GM19324 (cell line): ENCODE data around the gene ALCAM.
"Not testable (repeated sequence)": the region's sequence is repeated elsewhere in the genome, so short reads cannot be mapped to it uniquely, and the experiment has no call there.

Source experiments
- ATAC-seq: cut with Tn5 transposase; IDR thresholded peaks from one replicate; pipeline ENCODE4 v1.9.1; 2021; ENCODE audit warnings: mild to moderate bottlenecking, moderate library complexity; ENCODE audit not compliant: unreplicated experiment, low FRiP score

Gene ALCAM

DNA sequence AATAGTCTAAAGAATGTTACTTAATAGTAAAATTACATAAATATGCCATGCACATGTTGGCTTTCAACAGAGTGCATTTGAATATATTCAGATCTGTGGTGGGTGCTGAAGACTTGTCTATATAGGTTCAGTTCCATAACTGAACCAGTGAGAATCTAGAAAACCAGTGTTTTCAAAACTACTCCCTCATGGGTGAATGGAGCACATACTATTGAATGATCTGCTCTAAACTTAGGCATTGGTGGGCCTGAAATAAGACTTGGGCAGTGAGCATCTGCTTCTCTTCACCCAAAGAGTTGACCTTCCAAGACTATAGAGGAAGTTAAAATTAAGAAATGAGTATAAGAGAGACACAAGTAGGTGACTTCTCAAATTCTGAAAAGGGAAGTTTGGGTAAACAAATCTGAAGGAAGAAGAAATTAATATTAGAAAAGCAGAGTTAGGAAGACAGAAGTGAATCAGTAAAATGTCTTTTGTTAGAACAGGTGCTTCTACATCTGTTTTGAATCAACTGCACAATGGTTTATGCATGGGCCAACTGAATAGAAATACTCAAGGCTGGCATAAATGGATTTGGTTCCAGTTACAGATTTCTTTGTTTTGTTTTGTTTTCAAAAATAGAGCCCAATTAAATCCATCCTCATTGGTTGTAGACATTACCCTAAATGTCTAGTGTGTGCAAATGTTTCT is 19.3 kb downstream of the ALCAM start:
- no peak for ATAC-seq

DNA sequence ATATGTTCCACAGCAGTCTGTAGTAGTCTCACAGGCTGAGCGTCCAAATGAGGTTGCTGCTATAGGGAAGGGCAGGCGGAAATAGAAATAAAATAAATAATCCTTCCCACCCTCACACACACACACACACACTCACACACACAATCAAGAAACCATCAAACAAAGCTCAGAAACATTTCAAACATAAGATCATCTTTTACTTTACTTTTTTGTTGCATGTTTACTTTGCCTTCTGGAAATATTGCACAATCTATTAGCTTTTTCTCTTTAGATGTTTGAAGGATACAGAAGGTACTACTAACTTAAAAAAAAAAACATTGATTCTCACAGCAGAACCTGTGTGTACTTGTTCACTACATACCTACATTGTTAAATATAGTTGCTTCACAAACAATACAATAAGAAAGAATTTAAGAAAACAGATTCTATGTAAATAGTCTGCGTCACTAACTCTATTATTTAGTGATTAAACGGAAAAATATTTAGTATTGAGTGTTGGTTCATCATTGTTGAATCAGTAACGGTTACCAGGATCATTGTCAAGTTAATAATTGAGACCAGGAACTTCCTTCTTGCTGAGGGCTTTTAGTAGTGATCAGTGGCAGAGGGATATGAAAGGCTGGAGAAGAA is 20.5 kb downstream of the ALCAM start:
- ATAC-seq, result no peak

DNA sequence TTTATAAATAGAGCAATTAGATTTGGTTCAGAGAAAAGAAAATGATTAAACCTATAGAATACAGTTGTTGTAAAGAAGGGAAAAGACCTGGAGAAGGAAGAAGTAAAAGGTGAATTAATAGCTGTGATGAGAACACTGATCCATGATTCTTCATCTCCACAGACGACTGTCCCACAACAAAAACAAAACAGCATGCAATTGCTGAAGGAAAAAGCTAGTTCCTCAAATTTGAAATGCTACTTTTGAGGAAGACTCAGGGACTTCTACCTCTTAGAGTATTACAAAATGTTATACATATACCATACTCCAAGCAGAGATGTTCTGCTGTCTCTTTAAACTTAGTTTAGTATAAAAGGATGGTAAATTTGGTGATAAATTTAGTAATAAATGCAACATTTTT is 21.5 kb downstream of the ALCAM start:
- no peak for ATAC-seq

DNA sequence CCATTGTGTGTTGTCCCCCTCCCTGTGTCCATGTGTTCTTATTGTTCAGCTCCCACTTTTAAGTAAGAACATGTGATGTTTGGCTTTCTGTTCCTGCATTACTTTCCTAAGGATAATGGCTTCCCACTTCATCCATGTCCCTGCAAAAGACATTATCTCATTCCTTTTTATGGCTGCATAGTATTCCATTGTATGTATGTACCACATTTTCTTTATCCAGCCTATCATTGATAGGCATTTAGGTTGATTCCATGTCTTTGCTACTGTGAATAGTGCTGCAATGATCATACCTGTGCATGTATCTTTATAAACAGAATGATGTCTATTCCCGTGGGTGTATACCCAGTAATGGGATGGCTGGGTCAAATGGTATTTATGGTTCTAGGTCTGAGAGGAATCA is 23.1 kb downstream of the ALCAM start:
- not testable (repeated sequence) for ATAC-seq

DNA sequence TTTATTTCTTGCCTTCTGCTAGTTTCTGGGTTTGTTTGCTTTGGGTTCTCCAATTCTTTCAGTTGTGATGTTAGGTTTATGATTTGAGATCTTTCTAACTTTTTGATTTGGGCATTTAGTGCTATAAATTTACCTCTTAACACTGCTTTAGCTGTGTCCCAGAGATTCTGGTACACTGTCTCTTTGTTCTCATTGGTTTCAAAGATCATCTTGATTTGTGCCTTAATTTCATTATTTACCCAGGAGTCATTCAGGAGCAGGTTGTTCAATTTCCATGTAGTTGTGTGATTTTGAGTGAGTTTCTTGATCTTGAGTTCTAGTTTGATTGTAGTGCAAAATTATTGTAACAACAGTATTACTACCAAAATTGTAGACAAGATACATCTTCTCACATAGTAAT is 25.9 kb downstream of the ALCAM start:
- not testable (repeated sequence) for ATAC-seq

DNA sequence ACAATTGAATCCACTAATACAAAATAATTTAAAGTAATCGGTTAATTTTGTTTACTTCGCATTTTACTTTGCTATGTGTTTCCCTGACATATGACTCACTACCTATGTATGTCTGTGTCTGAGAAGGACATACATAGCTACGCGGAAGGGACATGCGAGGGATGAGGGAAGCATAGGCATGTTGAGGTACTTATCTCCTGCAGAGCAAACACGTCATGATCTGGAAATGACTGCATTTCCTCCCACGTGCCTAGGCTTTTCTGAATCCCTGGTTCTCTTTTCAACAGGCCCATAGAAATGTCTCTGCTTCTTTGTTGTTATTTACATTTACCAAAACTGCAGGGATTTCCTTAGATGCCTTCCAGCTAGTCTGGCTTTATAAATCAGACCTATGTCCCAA is 27.5 kb downstream of the ALCAM start:
- ATAC-seq, result no peak

DNA sequence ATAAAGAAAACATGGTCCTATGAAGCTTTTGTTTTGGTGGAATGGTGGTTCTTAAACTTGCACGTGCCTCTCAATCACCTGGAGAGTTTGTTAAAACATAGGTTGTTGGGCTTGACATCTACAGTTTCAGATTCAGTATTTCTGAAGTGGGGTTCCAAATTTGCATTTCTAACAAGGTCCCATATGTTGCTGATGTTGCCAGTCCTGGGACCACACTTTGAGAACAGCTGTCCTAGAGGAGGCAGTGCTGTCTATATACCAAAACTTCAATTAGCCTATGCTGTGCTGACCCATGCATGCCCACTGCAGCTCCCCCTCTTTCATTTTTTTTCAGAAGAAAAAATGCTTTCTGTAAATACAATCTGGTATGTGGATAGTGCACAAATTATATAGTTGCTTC is 31.3 kb downstream of the ALCAM start:
- ATAC-seq, result peak; percentile 83

DNA sequence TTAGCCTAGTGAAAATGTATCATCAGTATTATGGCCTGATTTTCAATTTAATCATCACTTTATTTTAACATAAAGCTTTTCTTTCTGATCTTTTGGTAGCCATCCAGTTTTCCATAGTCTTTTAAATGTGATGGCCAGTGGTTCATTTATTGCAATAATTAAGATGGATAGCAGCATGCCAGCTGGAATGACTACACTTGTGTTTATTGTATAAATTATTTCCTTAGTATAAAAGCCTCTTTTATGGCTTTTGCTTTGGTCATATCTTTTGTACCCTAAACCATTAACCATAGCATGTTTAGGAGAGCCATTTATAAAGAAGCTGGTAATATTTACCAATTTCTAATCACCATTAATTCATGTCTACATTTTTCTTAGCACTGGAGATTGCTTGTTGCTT is 31.7 kb downstream of the ALCAM start:
- ATAC-seq, result no peak

DNA sequence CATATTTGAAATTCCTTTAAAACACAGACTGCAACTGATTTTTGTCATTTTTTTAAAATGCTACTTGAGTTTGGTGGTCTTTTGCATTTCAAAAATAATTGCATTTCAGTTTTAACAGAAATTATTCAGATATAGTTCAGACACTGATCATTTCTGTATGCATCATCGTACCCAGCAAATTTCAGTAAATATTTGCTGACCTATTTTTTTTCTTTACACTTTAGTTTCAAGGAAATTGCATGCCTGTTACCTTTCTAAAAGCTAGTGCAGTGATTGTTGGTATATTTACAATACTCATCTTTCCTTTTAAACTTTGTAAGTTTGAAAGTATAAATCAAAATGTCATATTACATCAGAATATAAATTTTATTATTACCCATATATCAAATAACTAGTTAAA is 32.4 kb downstream of the ALCAM start:
- no peak for ATAC-seq

DNA sequence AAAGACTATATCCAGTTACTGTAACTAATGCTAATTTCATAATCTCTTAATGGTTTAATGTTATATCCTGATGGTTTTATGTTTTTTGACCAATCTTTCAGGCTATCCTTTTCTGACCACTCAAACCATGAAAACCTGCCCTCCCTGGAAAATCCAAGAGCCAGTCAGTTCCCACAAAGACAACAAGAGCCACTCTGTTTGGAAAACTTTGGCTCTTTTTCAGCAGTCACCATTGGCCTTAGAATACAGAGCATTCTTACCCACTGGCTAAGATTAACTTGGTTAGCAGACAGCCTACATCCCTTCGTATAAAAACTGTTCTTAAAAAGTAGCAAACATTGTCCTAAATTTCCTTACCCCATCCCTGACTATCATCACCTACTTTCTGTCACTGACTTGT is 32.9 kb downstream of the ALCAM start:
- ATAC-seq, result no peak

DNA sequence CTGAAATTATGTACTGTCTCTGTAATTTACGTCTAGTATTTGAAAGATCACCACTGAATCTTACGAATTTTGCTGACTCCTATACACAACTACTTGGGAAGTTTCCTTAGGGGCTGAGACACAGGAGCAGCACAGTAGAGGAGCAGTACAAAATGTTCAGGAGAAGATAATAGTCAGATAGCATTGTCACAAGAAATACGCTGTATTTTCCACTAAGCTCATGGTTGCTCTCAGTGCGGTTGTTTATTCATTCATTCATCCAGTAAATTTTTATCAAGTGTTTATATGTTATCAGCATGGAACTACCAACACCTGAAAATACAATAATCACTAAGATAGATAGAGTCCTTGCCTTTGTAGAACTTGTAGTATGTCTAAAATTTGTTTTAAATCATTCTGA is 34.5 kb downstream of the ALCAM start:
- ATAC-seq, result no peak

DNA sequence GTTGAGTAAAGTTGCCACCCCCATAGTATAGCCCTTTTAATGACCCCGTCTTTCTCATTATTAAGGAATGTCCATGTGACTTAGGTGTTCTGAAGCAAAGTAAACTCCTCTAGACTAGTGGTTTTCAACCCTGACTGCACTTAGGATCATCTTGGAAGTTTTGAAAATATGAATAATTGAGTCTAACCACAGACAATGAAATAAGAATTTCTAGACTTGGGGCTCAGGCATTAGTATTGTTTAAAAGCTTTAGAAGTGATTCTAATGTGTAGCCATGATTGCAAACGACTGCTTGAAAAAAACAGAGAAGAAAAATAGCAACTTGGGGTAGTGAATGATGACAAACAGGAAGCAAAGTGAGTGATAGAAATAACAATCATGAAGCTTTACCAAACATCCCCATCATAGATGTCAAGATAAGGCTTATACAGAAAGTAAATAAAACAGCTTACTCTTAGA is 35.0 kb downstream of the ALCAM start:
- ATAC-seq, result no peak

DNA sequence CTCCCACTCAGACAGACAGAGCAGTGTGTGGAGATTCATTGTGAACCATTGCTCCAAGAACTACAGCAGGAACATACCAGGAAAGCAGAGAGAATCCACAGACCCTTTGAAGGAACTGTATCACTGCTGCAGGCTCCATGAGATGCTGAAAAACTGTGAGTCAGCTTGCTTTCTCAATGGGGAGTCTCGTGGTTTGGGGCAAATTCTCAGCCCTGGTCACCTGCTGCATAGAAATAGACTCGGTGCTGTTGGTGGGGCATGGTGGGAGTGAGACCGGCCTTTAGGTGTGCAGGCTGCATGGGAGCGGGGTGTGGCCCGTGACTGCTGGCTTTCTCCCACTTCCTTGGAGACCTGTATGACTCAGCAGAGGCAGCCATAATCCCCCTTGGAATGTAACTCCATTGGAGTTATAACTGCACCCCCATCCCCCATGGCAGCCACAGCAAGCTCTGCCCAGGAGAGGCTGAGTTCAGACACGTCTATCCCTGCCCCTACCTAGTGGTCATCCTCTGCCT is 35.6 kb downstream of the ALCAM start:
- ATAC-seq, result no peak

DNA sequence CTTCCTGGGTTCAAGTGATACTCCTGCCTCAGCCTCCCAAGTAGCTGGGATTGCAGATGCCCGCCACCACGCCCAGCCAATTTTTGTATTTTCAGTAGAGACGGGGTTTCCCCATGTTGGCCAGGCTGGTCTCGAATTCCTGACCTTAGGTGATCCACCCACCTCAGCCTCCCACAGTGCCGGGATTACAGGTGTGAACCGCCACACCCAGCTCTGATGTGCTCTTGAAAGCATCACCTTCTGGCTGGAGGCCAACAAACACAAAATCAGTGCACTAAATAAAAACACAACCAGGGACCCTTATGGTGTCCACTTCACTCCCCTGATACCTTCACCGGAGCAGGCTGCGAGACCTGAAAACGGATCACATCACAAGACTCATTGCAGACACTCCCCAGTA is 36.3 kb downstream of the ALCAM start:
- not testable (repeated sequence) for ATAC-seq

DNA sequence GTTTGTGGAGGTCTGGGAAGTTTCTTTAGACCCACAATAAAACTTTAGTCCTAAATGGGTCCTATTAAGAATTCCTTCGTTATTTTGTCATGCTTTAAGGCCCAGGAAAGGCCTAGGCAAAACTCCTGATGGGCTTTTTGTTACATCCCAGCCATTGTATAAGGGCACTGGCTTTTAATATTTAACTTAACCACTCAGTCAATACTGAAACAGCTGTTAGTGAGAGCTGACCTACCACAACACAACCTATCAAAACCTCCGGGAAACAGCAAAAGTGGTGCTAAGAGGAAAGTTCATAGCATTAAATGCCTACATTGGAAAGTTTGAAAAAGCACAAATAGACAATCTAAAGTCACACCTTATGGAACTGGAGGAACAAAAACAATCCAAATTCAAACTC is 39.6 kb downstream of the ALCAM start:
- ATAC-seq, result no peak

DNA sequence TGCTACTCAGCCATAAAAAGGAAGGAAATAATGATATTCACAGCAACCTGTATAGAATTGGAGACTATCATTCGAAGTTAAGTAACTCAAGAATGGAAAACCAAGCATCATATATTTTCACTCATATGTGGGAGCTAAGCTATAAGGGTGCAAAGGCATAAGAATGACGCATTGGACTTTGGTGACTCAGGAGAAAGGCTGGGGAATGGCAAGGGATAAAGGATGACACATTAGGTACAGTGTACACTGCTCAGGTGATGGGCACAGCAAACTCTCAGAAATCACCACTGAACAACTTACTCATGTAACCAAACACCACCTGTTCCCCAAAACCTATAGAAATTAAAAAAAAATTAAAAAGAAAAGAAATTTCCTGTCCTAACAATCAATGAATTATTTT is 42.7 kb downstream of the ALCAM start:
- ATAC-seq, result no peak

DNA sequence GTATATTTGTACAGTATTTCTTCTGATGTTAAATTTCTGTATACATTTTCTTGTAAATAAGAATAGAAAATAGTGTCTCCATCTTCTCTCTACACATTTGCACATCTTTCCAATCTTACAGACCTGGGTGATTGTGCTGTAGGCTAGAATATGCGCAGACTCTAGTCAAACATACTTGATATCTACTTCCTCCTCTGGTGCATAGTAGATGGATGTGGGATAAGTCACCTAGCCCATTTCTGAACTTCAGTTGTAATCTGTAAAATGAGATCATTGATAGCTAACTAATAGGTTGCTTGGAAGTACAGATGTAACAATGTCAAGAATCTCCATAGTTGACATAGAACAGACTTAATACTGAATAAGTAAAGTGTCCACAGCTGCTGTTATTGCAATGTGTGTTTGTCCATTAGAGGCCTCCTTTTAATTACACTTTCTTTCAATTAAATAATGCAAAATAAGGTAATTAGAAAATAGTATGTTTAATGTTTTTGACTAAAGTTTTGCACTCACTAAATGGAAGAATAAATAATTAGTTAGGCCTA is 46.7 kb downstream of the ALCAM start:
- no peak for ATAC-seq

DNA sequence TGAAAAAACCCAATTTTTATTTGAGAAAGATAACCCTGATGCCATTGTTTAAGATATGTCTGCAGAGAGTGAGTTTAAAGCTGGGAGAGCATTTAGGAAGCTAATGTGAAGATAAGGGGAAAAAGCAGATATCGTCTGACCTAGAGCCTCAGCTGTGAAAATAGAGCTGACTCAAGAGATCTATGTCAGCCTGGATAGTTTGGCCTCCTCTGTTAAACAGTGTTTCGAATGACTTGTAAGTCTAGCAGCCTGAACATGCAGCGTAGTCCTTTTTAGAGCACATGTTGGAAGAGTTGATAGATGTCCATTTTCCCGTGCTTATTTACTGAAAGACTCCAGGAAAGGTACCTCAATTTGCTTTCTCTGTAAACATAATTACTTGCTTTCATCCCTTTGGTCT is 48.1 kb downstream of the ALCAM start:
- no peak for ATAC-seq

DNA sequence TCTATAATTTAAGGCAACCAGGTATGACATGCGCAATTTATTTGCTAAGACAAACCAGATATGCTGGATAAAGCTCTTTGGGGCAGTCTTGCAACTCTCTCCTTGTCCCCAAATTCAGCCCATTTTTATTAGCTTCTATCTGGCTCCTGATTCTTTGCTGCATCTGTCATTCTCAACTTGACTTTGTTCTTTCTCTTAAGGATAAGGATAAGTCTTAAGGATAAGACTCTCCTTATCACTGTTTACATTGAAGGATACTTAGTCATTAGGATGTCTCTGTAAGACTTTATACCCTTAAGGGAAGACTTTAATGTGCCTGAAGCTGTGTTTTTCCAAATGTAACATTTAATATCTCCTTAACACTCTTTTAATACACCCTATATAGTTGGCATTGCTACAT is 49.2 kb downstream of the ALCAM start:
- no peak for ATAC-seq

DNA sequence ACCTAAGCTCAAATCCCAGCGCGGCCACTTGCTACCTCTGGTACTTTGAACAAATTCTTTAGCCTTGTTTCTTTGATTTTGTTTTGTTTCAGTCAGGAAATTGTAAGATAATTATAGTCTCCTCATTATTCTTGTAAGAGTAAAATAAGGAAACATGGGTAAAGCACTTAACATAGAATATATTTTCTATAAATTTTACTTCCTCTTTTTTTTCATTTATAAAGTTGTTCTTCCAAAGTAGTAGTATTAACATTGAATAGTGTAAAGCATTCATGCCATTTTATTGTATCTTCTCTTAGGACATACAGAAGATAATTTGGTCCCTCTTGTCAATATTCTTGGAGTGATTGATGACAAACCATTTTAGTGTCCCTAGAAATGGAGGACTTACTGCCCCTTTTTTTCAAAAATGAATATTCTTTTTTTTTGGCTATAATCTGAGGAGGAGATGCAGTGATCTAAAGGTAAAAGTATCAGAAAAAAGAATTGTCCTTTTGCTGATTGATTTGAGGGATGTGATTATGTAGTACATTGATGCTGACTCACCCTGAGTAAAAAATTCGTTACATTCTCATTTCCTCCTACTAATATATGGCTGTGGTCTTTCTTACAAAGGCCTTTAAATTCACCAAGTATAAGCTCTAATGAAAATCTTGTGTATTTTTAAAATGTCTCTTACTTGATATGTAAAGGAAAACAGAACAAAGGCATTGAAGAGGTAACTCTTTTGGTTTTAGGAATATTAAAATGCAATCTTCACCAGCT is 51.0 kb downstream of the ALCAM start:
- ATAC-seq, result no peak

DNA sequence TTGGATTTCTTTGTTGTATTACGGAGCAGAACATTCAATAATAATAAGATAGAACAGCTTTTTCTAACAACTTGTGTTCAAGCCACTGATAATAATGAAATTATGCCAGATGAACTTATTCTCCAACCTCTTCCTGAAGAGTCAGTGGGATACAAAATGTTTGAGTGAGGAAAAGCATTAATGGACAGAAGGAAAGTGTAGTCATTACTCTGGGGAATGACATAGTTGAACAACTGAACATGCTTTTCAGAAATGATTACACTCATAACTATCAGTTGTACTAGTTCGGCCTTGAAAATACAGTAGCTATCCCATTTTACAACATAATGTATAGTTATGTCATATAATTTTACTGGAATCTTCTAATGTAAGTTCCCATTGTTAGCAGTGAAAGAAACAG is 55.9 kb downstream of the ALCAM start:
- no peak for ATAC-seq
